MM.1S (cell line): Measurements from ENCODE around the gene PCGF5.

Source experiments
- DNase-seq: peaks from one replicate; pipeline ENCODE4 v3.0.0-alpha.2; 2015
- H2AFZ ChIP-seq: fragments of 300-600 bp; sonication (generic); 2 replicates; pipeline ENCODE4 v1.6.0; 2016; ENCODE audit warnings: antibody characterized with exemption, low read length
- H3F3A ChIP-seq: fragments of 300-600 bp; sonication (generic); 2 replicates; pipeline ENCODE4 v1.6.1; 2016; ENCODE audit warnings: mild to moderate bottlenecking, antibody characterized with exemption, low read length, moderate library complexity, mixed read lengths; ENCODE audit not compliant: insufficient read depth
- H3K27ac ChIP-seq: fragments of 300-600 bp; sonication (generic); 2 replicates; pipeline ENCODE4 v1.5.1; 2016; ENCODE audit warnings: mild to moderate bottlenecking, low read length
- H3K27me3 ChIP-seq: fragments of 300-600 bp; sonication (generic); replicated peaks from 2 replicates; pipeline ENCODE4 v1.6.0; 2016; ENCODE audit warnings: low read length; ENCODE audit not compliant: insufficient read depth
- H3K36me3 ChIP-seq: fragments of 300-600 bp; sonication (generic); replicated peaks from 2 replicates; pipeline ENCODE4 v1.6.1; 2016; ENCODE audit warnings: mild to moderate bottlenecking, low read length, mixed read lengths; ENCODE audit not compliant: insufficient read depth
- H3K4me1 ChIP-seq: fragments of 300-600 bp; sonication (generic); 2 replicates; pipeline ENCODE4 v1.6.1; 2016; ENCODE audit warnings: low read length, mixed read lengths
- H3K4me2 ChIP-seq: fragments of 300-600 bp; sonication (generic); 2 replicates; pipeline ENCODE4 v1.6.0; 2016; ENCODE audit warnings: low read depth, low read length
- H3K4me3 ChIP-seq: fragments of 300-600 bp; sonication (generic); 2 replicates; pipeline ENCODE4 v1.5.1; 2016; ENCODE audit warnings: low read length, mixed read lengths
- H3K79me2 ChIP-seq: fragments of 300-600 bp; sonication (generic); 2 replicates; pipeline ENCODE4 v1.6.1; 2016; ENCODE audit warnings: mixed run types, low read length, mixed read lengths
- H3K9ac ChIP-seq: fragments of 300-600 bp; sonication (generic); 2 replicates; pipeline ENCODE4 v1.6.1; 2016; ENCODE audit warnings: low read length, mixed read lengths
- H3K9me2 ChIP-seq: fragments of 300-600 bp; sonication (generic); replicated peaks from 2 replicates; pipeline ENCODE4 v1.6.1; 2016; ENCODE audit warnings: mild to moderate bottlenecking, low read length, mixed read lengths; ENCODE audit not compliant: insufficient read depth
- H3K9me3 ChIP-seq: fragments of 300-600 bp; sonication (generic); replicated peaks from 2 replicates; pipeline ENCODE4 v1.6.1; 2016; ENCODE audit warnings: mild to moderate bottlenecking, low read length, mixed read lengths; ENCODE audit not compliant: insufficient read depth
- H4K20me1 ChIP-seq: fragments of 300-600 bp; sonication (generic); 2 replicates; pipeline ENCODE4 v1.6.1; 2016; ENCODE audit warnings: mild to moderate bottlenecking, low read length, moderate library complexity, mixed read lengths; ENCODE audit not compliant: insufficient read depth
- CTCF ChIP-seq: fragments of 300-600 bp; sonication (generic); IDR thresholded peaks from 2 replicates; pipeline ENCODE4 v1.5.1; 2016; ENCODE audit warnings: antibody characterized with exemption, low read length, mixed read lengths
- EZH2 ChIP-seq: fragments of 300-600 bp; sonication (generic); optimal IDR thresholded peaks from 2 replicates; pipeline ENCODE3; 2017; ENCODE audit warnings: low read depth, mild to moderate bottlenecking, antibody characterized with exemption, low read length, mixed read lengths
- EZH2phosphoT487 ChIP-seq: fragments of 300-600 bp; sonication (generic); IDR thresholded peaks from 2 replicates; pipeline ENCODE4 v1.6.1; 2018; ENCODE audit warnings: antibody characterized with exemption, low read length

PCGF5 gene

GRCh38 chr10:91328320-91328984 is 108.0 kb downstream of the PCGF5 start:
- Histone ChIP-seq H3K4me2 (no peak overlapping the region), H3K79me2 (no peaks in the 10 kb centered on the region), H3F3A (no peaks in the 10 kb centered on the region), H3K27ac (no peak overlapping the region), H3K36me3 (no peaks in the 10 kb centered on the region), H3K9ac (no peak overlapping the region), H3K9me3 (no peaks in the 10 kb centered on the region), H4K20me1 (no peaks in the 10 kb centered on the region), H3K27me3 (no peaks in the 10 kb centered on the region), H3K4me3 (no peak overlapping the region), H3K9me2 (no peaks in the 10 kb centered on the region), H3K4me1 (no peaks in the 10 kb centered on the region), H2AFZ (no peak overlapping the region)
- no peak for TF ChIP-seq CTCF
- no peak for TF ChIP-seq EZH2phosphoT487
- TF ChIP-seq EZH2: no peak
- no peak for DNase-seq
